SU-DHL-6 (cell line): ENCODE results near the gene FGF22.

Experiments
- EZH2phosphoT487 ChIP-seq: fragments of 200-600 bp; sonication (generic), shearing (Covaris generic); conservative IDR thresholded peaks from 2 replicates; pipeline ENCODE4 v1.6.1; 2018; ENCODE audit warnings: mild to moderate bottlenecking, antibody characterized with exemption, low read length, moderate library complexity, mixed read lengths
- TF ChIP-seq, protein P1 (sequence below): fragments of 200-600 bp; sonication (generic); IDR thresholded peaks from one replicate; pipeline ENCODE4 v1.5.1; 2017; ENCODE audit warnings: antibody characterized with exemption, mild to moderate bottlenecking, low read length, moderate library complexity; ENCODE audit not compliant: insufficient read depth, poor library complexity, severe bottlenecking

GRCh38 chr19:648305-648704, 8.6 kb downstream of the FGF22 start:
- TF ChIP-seq, protein P1, sequence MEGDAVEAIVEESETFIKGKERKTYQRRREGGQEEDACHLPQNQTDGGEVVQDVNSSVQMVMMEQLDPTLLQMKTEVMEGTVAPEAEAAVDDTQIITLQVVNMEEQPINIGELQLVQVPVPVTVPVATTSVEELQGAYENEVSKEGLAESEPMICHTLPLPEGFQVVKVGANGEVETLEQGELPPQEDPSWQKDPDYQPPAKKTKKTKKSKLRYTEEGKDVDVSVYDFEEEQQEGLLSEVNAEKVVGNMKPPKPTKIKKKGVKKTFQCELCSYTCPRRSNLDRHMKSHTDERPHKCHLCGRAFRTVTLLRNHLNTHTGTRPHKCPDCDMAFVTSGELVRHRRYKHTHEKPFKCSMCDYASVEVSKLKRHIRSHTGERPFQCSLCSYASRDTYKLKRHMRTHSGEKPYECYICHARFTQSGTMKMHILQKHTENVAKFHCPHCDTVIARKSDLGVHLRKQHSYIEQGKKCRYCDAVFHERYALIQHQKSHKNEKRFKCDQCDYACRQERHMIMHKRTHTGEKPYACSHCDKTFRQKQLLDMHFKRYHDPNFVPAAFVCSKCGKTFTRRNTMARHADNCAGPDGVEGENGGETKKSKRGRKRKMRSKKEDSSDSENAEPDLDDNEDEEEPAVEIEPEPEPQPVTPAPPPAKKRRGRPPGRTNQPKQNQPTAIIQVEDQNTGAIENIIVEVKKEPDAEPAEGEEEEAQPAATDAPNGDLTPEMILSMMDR = no peak
- TF ChIP-seq EZH2phosphoT487 = no peak
